Uterus (tissue), 2 donors: ENCODE results near the gene CRYBG1.

ENCODE experiments used
- POLR2A ChIP-seq, 2 donors: fragments of 450-650 bp; IDR thresholded peaks; one replicate each; pipeline ENCODE4 v1.6.1; 2016; ENCODE audit warnings: antibody characterized with exemption in 2 of 2, mild to moderate bottlenecking in 1 of 2, moderate library complexity in 1 of 2
- TF ChIP-seq, protein P1 (sequence below), 4 experiments: fragments of 200-600 bp in 2 of 4; fragments of 450-650 bp in 2 of 4; sonication (generic) in 2 of 4; IDR thresholded peaks; one replicate each; pipeline ENCODE4 v1.5.1; 2016 to 2019; ENCODE audit warnings: antibody characterized with exemption in 4 of 4, mild to moderate bottlenecking in 2 of 4, moderate library complexity in 1 of 4

DNA sequence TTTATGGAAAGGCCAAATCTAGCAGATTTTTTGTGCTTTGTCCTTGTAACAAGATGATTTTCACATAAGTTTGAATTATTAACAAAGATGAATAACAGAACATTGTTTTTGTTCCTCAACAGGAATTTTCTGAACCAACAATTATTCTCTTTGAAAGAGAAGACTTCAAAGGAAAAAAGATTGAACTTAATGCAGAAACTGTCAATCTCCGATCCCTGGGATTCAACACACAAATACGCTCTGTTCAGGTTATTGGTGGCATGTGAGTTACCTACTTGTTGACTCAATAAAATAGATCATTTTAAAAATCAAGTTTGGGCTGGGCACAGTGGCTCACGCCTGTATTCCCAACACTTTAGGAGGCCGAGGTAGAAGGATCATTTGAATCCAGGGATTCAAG is 197.8 kb downstream of the CRYBG1 start:
- TF ChIP-seq POLR2A (IDR thresholded peaks at IDR 0.05), result no peak
- TF ChIP-seq, protein P1, sequence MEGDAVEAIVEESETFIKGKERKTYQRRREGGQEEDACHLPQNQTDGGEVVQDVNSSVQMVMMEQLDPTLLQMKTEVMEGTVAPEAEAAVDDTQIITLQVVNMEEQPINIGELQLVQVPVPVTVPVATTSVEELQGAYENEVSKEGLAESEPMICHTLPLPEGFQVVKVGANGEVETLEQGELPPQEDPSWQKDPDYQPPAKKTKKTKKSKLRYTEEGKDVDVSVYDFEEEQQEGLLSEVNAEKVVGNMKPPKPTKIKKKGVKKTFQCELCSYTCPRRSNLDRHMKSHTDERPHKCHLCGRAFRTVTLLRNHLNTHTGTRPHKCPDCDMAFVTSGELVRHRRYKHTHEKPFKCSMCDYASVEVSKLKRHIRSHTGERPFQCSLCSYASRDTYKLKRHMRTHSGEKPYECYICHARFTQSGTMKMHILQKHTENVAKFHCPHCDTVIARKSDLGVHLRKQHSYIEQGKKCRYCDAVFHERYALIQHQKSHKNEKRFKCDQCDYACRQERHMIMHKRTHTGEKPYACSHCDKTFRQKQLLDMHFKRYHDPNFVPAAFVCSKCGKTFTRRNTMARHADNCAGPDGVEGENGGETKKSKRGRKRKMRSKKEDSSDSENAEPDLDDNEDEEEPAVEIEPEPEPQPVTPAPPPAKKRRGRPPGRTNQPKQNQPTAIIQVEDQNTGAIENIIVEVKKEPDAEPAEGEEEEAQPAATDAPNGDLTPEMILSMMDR (IDR thresholded peaks at IDR 0.05), result no peak
